SH-SY5Y (cell line): ENCODE data around the gene RUNX3.

ENCODE experiments used
- GATA2 ChIP-seq: IDR thresholded peaks from 2 replicates; pipeline ENCODE4 v1.6.1; 2011; ENCODE audit warnings: mild to moderate bottlenecking, low read depth, low read length
- GATA3 ChIP-seq: IDR thresholded peaks from 2 replicates; pipeline ENCODE4 v1.6.1; 2011; ENCODE audit warnings: low read depth, mild to moderate bottlenecking, low read length, moderate library complexity

- no peak for TF ChIP-seq GATA2
- TF ChIP-seq GATA3, result no peak
Observed at GRCh38 chr1:24897263-24898151, 32.6 kb downstream of the RUNX3 start.
